Skeletal muscle satellite cell (primary cell): ENCODE results near the gene LPGAT1.
"Not testable (repeated sequence)": the region's sequence is repeated elsewhere in the genome, so short reads cannot be mapped to it uniquely, and the experiment has no call there.

Experiments
- H3K27me3 ChIP-seq: 2 replicates; pipeline ENCODE4 v1.7.0; 2013; ENCODE audit warnings: low read length; ENCODE audit not compliant: control insufficient read depth, insufficient read depth
- H3K36me3 ChIP-seq: 2 replicates; pipeline ENCODE4 v1.7.0; 2013; ENCODE audit warnings: mild to moderate bottlenecking, control low read depth, low read length; ENCODE audit not compliant: insufficient read depth
- H3K4me1 ChIP-seq: 2 replicates; pipeline ENCODE4 v1.7.0; 2013; ENCODE audit warnings: low read length; ENCODE audit not compliant: control insufficient read depth, insufficient read depth
- H3K4me2 ChIP-seq: 2 replicates; pipeline ENCODE4 v1.7.0; 2013; ENCODE audit warnings: mild to moderate bottlenecking, low read length
- H3K4me3 ChIP-seq: 2 replicates; pipeline ENCODE4 v1.7.0; 2013; ENCODE audit warnings: low read length
- H3K9ac ChIP-seq: 2 replicates; pipeline ENCODE4 v1.7.0; 2013; ENCODE audit warnings: mild to moderate bottlenecking, low read depth, low read length, moderate library complexity
- H3K9me3 ChIP-seq: replicated peaks from 2 replicates; pipeline ENCODE4 v1.7.0; 2013; ENCODE audit warnings: mild to moderate bottlenecking, control low read depth, low read length

The LPGAT1 gene

DNA sequence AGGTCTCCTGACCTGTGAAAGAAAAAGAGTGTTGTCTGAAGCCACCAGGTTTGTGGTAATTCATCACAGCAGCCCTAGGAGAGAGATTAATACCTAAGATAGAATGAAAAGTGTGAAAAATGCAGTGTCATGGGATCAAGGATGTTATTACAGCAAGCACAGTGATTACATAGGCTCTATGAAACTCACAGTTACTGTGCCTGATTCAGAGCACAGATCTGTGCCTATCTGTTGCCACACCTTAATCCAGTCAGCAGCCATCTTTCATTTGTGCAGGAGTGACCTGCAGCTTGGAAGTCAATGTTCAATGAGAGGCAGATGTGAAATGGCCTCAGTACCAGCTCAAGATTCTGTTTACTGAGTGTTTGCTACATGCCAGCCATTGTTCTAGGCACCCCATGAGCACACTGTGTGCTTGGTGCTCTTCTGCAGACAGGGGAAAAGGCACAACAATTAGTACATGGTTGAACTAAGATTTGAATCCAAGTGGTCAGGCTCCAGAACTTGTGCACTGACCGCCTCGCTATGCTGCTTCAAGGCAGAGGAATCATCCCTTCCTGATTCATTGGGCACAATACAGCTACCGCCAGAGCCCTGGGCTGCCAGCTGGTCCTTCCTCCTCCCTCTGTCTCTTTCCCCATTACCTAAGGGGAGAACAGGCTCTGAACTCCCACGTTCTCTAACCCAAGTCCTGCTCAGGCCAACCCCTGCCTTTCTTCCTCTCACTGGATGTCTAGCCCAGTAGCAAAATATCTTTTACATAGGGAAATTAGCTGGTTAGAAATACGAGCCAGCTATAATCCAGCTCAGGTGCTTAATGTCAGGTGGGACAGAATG lies 98.9 kb downstream of the LPGAT1 start:
- Histone ChIP-seq H3K9me3 (no peaks in the 10 kb centered on the region), H3K27me3 (peaks cover 7% of the 10 kb centered on the region), H3K4me3 (no peak overlapping the region), H3K9ac (no peak overlapping the region), H3K4me2 (no peak overlapping the region), H3K36me3 (no peaks in the 10 kb centered on the region), H3K4me1 (peaks cover 14% of the 10 kb centered on the region)

DNA sequence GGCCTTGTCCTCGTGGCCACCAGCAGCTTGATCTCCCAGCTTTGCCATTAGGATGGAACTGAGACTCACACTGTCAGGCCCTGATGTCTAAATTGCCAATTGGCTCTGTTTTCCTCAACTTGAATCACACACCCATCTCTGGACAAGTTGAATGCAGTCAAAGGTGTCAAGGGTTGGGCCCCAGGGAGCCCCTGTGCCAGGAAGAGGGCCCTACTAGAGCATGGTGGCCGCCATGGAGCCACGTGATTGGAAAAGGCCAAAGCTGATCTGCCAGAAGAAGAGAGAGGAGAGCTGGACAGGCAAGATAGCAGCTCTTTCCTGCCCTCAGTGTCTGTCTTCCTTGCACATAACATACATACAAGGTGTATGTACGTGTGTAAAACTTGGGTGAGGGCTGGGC lies 100.2 kb downstream of the LPGAT1 start:
- H3K9ac ChIP-seq = no peak overlapping the region
- H3K4me2 ChIP-seq = no peak overlapping the region
- peaks cover 7% of the 10 kb centered on the region for H3K27me3 ChIP-seq

DNA sequence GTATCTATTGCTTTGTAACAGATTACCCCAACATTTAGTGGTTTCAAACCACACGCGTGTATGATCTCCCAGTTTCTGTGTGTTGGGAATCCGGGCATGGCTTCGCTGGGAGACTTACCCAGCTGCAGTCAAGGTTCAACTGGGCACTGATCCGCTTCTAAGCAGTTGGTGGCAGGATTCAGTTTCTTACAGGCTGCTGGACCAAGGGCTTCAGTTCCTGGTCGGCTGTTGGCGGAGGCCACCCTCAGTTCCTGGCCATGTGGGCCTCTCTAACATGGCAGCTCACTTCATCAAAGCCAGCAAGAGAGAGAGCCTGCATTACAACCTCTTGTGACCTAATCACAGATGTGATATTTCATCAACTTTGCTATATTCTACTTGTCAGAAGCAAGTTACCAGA lies 101.3 kb downstream of the LPGAT1 start:
- H3K4me2 ChIP-seq = no peak overlapping the region
- no peaks in the 10 kb centered on the region for H3K36me3 ChIP-seq
- no peak overlapping the region for H3K9ac ChIP-seq
- no peaks in the 10 kb centered on the region for H3K9me3 ChIP-seq
- no peaks in the 10 kb centered on the region for H3K4me1 ChIP-seq
- H3K27me3 ChIP-seq = peaks cover 7% of the 10 kb centered on the region
- no peak overlapping the region for H3K4me3 ChIP-seq

More for the DNA sequence above, 100.2 kb downstream of the LPGAT1 start:
- Histone ChIP-seq H3K9me3 (no peaks in the 10 kb centered on the region), H3K4me3 (no peak overlapping the region), H3K36me3 (no peaks in the 10 kb centered on the region), H3K4me1 (peaks cover 6% of the 10 kb centered on the region)

DNA sequence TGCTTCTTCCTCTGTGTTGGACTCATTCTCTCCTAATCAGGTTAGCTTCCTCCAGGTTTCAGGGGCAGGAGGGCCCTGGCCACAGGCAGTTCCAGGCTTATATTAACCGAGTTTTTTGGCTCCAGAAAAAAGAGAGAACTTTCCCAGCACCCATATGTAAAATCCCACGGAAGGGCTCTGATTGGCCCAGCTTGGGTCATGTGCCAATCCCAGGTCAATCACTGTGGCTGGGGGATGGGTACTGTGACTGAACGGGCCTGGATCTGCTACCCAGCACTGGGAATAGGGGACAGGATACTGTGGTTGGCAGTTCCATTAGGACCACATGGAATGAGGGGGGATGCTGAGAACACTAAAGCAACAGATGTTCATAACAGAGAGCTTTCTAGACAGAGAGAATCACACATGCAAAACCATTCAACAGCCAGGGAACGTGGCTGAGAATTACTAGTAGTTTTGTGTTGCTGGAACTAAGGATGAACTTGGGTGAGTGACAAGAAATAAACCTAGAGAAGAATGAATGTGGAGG lies 104.0 kb downstream of the LPGAT1 start:
- Histone ChIP-seq H3K9me3 (no peaks in the 10 kb centered on the region), H3K4me2 (no peak overlapping the region), H3K4me1 (no peaks in the 10 kb centered on the region), H3K27me3 (peaks cover 15% of the 10 kb centered on the region), H3K36me3 (no peaks in the 10 kb centered on the region), H3K4me3 (no peak overlapping the region), H3K9ac (no peak overlapping the region)

DNA sequence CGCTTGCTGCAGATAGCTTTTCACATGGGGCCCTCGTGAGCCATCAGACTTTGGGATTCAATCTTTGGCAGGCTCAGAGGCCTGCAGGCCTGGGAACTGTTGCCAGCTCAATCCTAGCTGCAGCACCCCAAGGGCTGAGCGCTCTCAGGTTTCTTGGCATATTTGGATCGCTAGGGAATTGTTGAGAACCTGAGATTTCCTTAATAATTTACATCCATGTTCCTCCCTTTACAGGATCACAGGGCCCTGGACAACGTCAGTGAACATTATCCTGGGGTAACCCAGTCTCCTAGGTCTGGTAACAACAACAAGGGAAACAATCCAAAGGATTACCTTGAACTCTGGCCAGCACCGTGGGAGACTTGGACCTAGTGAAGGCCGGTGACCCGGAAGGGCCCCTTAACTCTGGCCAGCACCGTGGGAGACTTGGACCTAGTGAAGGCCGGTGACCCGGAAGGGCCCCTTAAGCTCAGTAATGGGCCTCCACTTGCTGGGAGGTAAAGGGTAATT lies 105.8 kb downstream of the LPGAT1 start:
- H3K9ac ChIP-seq = no peak overlapping the region
- H3K4me1 ChIP-seq = no peaks in the 10 kb centered on the region
- H3K9me3 ChIP-seq = no peaks in the 10 kb centered on the region
- no peaks in the 10 kb centered on the region for H3K36me3 ChIP-seq
- H3K4me3 ChIP-seq = no peak overlapping the region
- H3K27me3 ChIP-seq = peaks cover 20% of the 10 kb centered on the region
- no peak overlapping the region for H3K4me2 ChIP-seq

DNA sequence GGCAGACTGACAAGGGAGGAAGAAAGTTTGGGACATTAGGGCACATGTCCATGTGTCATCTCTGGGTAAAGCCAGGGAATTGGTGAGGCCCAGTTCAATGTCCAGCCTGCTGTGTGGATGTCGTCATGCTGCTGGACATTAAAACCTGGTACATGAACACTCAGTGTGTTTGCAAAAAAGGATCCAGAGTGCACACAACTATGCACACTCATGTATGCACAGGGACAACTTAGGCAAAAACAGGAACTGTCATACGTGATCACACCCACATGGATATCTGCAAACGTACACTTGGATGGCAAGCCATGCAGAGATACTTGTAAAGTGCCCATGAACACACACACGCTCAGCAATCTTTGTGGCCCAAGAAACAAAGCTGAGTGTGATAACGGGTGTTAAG lies 107.3 kb downstream of the LPGAT1 start:
- H3K27me3 ChIP-seq = peaks cover 25% of the 10 kb centered on the region
- no peak overlapping the region for H3K9ac ChIP-seq
- H3K36me3 ChIP-seq = no peaks in the 10 kb centered on the region
- no peak overlapping the region for H3K4me3 ChIP-seq
- no peak overlapping the region for H3K4me2 ChIP-seq
- no peaks in the 10 kb centered on the region for H3K4me1 ChIP-seq
- H3K9me3 ChIP-seq = no peaks in the 10 kb centered on the region

DNA sequence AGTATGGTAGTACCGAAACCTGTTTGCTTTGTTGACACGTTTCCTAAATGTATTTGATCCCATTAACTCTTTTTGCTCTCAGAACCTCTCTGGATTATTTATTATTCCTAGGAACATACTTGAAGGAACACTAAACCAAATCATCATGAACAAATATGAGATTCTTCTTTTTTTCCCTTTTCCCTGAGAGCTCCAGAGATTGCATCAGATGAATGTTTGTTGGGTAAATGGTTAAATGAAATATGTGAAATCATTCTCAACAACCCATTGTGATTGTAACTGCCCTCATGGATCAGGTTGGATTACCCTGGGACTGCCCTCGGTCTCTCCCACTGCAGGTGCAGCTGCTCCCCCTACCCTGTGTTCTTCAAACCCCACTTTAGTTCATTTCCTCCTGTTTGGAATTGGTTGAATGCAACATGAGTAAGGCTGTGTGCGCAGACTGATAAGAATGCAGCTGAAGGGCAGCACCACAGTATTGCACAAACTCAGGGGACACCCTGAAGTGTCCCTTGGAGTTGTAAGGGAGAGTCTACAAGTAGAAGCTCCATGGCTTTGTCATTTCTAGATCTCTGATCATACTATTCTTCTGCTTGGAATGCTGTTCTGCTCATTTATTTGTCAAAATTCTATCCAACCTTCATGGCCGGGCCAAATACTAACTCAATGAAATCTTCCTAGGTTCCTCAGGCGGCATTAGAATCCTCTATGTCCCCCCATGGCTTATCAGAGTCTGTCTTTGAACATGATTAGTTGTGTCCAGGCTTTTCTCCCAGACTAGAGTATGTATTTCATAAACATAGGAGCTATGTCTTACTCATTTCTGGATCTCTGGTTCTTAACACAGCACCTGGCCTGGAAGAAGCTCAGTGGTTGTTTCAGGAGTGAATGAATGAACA lies 108.0 kb downstream of the LPGAT1 start:
- no peak overlapping the region for H3K9ac ChIP-seq
- H3K4me3 ChIP-seq = no peak overlapping the region
- no peaks in the 10 kb centered on the region for H3K9me3 ChIP-seq
- no peaks in the 10 kb centered on the region for H3K36me3 ChIP-seq
- H3K4me2 ChIP-seq = no peak overlapping the region
- H3K27me3 ChIP-seq = peaks cover 27% of the 10 kb centered on the region
- H3K4me1 ChIP-seq = no peaks in the 10 kb centered on the region

DNA sequence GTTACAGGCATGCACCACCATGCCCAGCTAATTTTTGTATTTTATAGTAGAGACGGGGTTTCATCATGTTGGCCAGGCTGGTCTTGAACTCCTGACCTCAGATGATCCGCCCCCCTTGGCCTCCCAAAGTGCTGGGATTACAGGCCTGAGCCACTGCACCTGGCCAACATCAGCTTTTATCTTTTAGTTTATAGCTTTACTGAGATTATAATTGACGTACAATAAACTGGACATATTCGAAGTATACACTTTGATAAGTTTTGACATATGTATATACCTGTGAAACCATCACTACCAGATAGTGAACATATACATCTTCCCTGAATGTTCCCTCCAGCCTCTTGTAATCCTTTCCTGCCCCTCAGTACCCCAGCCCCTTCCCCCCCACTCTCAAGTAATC lies 114.0 kb downstream of the LPGAT1 start:
- not testable (repeated sequence) for H3K4me1 ChIP-seq, H3K4me3 ChIP-seq, H3K36me3 ChIP-seq, H3K9ac ChIP-seq, H3K9me3 ChIP-seq, H3K4me2 ChIP-seq
- H3K27me3 ChIP-seq = peaks cover 15% of the 10 kb centered on the region

DNA sequence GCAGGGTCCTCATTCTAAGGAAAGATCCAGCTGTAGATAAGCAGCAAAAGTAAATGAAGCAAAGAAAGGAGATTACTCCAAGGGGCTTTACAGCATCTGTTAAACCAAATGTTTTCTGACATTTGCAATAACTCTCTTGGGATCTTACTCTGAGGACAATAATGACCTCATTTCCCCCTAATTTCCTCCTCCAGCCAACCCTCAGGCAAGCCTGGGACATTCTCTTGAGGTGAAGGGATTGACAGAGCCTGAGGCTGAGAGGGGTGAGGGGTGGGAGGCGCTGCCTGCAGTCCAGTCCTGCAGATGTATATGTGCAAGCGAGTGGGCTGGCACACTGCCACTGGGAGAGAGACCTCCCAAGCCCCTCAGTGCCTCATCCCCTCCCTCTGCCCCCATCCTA lies 114.6 kb downstream of the LPGAT1 start:
- Histone ChIP-seq H3K4me3 (no peak overlapping the region), H3K4me2 (no peak overlapping the region), H3K27me3 (peaks cover 11% of the 10 kb centered on the region), H3K36me3 (no peaks in the 10 kb centered on the region), H3K4me1 (no peaks in the 10 kb centered on the region), H3K9me3 (no peaks in the 10 kb centered on the region), H3K9ac (no peak overlapping the region)

DNA sequence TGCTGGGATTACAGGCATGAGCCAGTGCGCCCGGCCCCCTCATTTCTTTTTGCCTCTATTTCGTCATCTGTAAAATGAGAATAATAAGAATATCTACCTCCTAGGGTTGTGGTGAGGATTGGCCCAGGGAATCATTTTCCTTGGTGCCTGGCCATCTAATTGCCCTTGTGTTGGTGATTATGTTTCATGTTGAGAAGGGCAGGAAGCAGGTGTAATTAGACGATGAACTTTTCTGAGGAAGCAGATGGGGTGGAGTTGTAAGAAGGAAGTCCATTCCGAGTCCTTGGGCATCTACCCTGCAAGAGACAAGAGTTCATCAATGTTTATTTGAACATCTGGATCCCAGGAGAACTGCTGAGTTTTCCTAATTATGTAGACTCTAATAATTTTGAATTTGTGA lies 116.4 kb downstream of the LPGAT1 start:
- Histone ChIP-seq H3K4me1 (no peaks in the 10 kb centered on the region), H3K9ac (no peak overlapping the region), H3K36me3 (no peaks in the 10 kb centered on the region), H3K27me3 (peaks cover 10% of the 10 kb centered on the region), H3K4me3 (no peak overlapping the region), H3K4me2 (no peak overlapping the region), H3K9me3 (no peaks in the 10 kb centered on the region)

DNA sequence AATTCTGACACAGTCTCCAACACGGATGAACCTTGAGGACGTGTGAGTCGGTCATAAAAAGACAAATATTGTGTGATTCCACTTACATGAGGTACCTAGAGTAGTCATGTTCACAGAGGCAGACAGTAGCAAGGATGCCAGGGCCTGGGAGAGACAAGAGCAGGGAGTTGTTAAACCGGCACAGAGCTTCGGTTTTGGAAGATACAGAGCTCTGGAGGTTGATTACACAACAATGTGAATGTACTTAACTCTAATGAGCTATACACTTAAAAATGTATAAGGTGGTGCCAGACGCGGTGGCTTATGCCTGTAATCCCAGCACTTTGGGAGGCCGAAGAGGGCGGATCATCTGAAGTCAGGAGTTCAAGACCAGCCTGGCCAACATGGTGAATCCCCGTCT lies 117.3 kb downstream of the LPGAT1 start:
- H3K4me3 ChIP-seq = no peak overlapping the region
- no peaks in the 10 kb centered on the region for H3K36me3 ChIP-seq
- peaks cover 5% of the 10 kb centered on the region for H3K27me3 ChIP-seq
- H3K4me1 ChIP-seq = no peaks in the 10 kb centered on the region
- H3K4me2 ChIP-seq = no peak overlapping the region
- H3K9ac ChIP-seq = no peak overlapping the region
- no peaks in the 10 kb centered on the region for H3K9me3 ChIP-seq
